Measurements from ENCODE around the gene RIMKLA.
A peak's percentile ranks its signal among the peaks of the same experiment; 100 is the strongest.

The RIMKLA gene

DNA sequence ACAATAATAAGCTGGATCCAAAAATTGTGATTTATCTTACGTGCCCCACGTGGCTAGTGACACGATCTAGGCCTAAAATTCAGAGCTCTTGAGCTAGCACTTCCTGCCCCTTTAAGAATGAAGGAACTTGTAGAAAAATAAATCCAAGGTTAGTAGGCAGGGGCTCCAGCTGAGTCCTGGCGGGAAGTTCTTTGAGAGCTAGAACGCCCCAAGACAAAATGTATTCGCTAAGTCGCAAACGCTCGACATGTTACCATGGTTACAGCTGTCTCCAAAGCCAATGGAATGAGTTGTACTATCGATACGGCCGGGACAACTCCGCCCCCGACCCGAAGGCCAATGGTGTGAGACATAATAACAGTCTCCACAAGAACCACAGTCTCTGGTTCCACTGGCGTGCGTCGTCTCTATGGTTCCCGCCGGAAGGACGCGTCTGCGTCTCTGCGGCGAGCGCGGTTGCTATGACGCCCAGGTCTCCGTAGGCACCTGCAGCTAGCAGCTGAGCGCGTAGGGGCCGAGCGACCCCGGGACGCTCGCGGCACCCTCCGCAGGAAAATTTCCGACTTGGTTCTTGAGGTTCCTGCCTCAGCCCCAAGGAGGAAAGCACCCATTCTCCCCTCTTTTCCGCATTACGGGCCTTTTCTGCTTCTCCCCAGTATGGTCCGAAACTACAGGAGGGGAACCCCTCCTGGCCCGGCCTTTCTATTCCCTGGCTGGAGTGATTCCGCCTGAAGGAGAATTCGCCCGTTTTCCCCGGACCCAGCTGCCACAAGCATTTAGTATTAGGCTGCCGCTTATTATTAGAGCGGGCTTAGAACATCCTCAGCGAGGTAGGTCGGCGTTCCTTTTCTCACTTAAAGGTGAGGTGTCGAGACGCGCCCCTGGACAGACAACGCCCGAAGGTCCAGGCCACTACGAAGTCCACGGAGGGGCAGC lies 82.5 kb downstream of the RIMKLA start, which contains the start of gene CCDC30:
Gene CCDC30, plus strand, starts transcription at position 459 of the 936 bp plus-strand sequence. CDS start 17,266 bp downstream, outside the sequence.
- Mint-ChIP-seq H3K4me3 (peak within 1 kb of the TSS; percentile 85 to 94 (median 90)), H3K27me3 (ENCODE audit: low read depth) (no peaks in the 10 kb centered on the region), H3K36me3 (ENCODE audit: low read depth) (peaks cover 19% of the 10 kb centered on the region), H3K4me1 (peaks cover 25% of the 10 kb centered on the region), H3K27ac (peak within 1 kb of the TSS; percentile 67 to 90 (median 75)), H3K9me3 (no peaks in the 10 kb centered on the region)
- TF ChIP-seq, protein P1, sequence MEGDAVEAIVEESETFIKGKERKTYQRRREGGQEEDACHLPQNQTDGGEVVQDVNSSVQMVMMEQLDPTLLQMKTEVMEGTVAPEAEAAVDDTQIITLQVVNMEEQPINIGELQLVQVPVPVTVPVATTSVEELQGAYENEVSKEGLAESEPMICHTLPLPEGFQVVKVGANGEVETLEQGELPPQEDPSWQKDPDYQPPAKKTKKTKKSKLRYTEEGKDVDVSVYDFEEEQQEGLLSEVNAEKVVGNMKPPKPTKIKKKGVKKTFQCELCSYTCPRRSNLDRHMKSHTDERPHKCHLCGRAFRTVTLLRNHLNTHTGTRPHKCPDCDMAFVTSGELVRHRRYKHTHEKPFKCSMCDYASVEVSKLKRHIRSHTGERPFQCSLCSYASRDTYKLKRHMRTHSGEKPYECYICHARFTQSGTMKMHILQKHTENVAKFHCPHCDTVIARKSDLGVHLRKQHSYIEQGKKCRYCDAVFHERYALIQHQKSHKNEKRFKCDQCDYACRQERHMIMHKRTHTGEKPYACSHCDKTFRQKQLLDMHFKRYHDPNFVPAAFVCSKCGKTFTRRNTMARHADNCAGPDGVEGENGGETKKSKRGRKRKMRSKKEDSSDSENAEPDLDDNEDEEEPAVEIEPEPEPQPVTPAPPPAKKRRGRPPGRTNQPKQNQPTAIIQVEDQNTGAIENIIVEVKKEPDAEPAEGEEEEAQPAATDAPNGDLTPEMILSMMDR (IDR thresholded peaks at IDR 0.05; ENCODE audit: unreplicated experiment in 3 of 3), result no peak

DNA sequence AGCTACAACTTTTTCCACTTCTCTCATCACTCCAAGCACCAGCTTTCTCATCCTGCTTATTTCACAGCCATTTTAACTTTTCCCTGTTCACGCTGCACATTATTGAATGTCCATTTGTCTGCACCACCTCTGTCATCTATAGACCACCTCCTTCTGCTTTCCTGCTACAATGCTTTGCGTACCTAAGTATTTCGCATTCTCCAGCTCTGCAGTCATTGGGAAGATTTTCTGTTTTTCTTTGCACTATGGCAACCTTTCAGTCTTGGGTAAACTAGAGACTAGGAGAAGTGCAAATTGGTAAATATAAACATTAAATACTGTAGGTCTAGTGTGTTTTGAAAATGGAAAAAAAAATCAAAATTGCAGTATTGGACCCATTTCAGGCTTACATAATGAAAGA lies 83.3 kb downstream of the RIMKLA start:
- Mint-ChIP-seq H3K27me3 (ENCODE audit: low read depth) (no peaks in the 10 kb centered on the region), H3K27ac (peak overlapping the region; percentile 67 to 90 (median 75)), H3K4me1 (peaks cover 22% of the 10 kb centered on the region), H3K36me3 (ENCODE audit: low read depth) (peaks cover 17% of the 10 kb centered on the region), H3K9me3 (no peaks in the 10 kb centered on the region), H3K4me3 (peak overlapping the region; percentile 85 to 94 (median 90))
- TF ChIP-seq, protein P1 (IDR thresholded peaks at IDR 0.05; ENCODE audit: unreplicated experiment in 3 of 3), result no peak

DNA sequence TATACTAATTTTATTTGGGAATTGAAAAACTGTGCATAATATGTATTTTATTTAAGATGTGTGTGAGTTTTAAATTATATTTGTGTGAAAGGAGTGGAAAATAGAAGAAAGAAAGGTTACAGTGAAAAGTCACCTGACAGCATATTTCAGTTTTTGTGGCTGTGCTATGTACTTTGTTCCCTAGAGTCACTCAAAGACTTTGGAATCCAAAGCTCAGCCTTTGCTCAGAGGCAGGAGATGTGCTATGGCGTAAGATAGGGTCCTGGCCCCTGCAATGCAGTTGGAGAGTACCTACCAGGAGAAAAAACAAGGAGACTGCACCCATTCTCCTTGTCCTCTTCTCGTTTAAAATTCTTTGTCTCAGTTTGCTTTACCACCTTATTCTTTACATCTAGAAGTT lies 85.4 kb downstream of the RIMKLA start:
- H3K27me3 Mint-ChIP-seq (ENCODE audit: low read depth), result no peaks in the 10 kb centered on the region
- TF ChIP-seq, protein P1 (IDR thresholded peaks at IDR 0.05; ENCODE audit: unreplicated experiment in 3 of 3), result no peak
- no peak overlapping the region for H3K27ac Mint-ChIP-seq
- peaks cover 22% of the 10 kb centered on the region for H3K4me1 Mint-ChIP-seq
- peaks cover 4% of the 10 kb centered on the region for H3K36me3 Mint-ChIP-seq (ENCODE audit: low read depth)
- H3K9me3 Mint-ChIP-seq, result no peaks in the 10 kb centered on the region
- no peak overlapping the region for H3K4me3 Mint-ChIP-seq

DNA sequence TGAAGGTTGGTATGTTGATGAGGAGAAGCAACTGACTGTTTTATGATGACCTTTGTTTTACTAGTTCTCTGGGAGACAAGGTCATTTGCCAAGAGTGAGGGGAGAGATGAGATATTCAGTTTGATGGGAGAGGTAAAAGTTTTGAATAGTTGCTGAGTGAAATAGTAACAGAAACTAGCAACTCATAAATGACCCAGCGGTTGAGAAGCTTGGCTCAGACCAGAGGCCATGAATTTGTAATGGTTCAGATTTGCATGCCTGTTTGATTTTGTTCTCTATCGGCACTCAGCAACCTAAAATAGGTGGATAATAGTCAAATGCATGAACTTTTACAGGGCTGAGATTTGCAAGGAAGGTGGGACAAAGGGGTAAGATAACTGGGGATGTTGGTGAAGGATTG lies 89.1 kb downstream of the RIMKLA start:
- H3K4me3 Mint-ChIP-seq, result no peak overlapping the region
- no peaks in the 10 kb centered on the region for H3K27me3 Mint-ChIP-seq (ENCODE audit: low read depth)
- TF ChIP-seq, protein P1 (IDR thresholded peaks at IDR 0.05; ENCODE audit: unreplicated experiment in 3 of 3), result no peak
- no peaks in the 10 kb centered on the region for H3K36me3 Mint-ChIP-seq (ENCODE audit: low read depth)
- H3K27ac Mint-ChIP-seq, result no peak overlapping the region
- no peaks in the 10 kb centered on the region for H3K4me1 Mint-ChIP-seq
- no peaks in the 10 kb centered on the region for H3K9me3 Mint-ChIP-seq

All from nephron (organoid).